ENCODE data around the gene CFC1B. TPM values are rescaled to one million over a fixed set of nuclear protein-coding genes. Genes with fewer than 3 reads are reported as not detected.
"Not testable (repeated sequence)": the region's sequence is repeated elsewhere in the genome, so short reads cannot be mapped to it uniquely, and the experiment has no call there.

CFC1B gene
- not detected in 2 replicates for total RNA-seq

DNA sequence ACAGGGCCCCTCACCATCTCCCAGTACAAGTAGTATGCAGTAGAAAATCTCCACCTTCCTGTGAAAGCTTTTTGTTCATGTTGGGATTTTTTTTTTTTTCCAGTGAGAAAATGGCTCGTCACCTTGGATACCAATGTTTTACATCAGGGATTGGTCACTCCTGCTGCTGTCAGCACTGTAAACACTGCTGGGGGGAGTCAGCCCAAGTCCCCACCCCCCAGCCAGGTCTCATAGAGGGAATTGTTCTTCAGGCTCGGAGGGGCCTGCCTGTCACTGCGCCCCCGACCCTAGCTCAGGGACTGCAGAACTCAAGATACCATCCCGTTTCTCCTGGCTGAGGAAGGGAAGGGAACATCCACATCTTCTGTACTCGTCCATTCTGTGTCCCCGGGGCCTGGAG lies at the start of gene CFC1B:
CFC1B (plus strand) TSS at position 231 of the 400 bp plus-strand sequence. CDS start 263 bp downstream, outside the sequence.
- H3K4me3 ChIP-seq (ENCODE audit: insufficient read depth, low read length); H3K4me1 ChIP-seq (ENCODE audit: insufficient read depth, low read length); H3K27ac ChIP-seq (ENCODE audit: low read depth, low read length); H3K79me2 ChIP-seq (ENCODE audit: insufficient read depth, low read length); H3K36me3 ChIP-seq (ENCODE audit: insufficient read depth, low read length); H3K9me3 ChIP-seq (ENCODE audit: low read depth, low read length); H4K20me1 ChIP-seq (ENCODE audit: insufficient read depth, low read length); DNase-seq (ENCODE audit: insufficient read length, low spot score, missing footprints); H3K27me3 ChIP-seq (ENCODE audit: insufficient read depth, low read length); H3K4me2 ChIP-seq (ENCODE audit: insufficient read depth, low read length); H2AFZ ChIP-seq (ENCODE audit: low read length): not testable (repeated sequence)

DNA sequence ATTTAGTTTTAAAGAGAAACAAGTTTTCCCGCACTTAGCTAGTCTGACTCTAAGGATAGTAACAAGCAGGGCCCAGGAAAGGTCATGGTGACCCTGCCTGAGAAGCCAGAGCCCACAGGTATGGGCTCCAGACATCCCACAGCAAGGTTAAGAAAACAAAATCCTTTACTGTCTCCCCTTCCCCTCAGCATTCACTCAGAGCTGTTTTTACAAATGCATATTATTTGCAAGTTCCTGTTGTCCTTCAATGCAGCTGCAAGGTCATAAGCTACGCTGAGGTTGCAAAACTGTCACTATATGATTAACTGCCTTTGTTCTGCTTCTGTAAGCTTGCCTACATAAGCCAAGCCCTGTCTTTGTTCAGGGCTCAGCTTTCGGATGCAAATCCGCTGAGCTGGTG lies 29.9 kb upstream of the CFC1B start:
- H2AFZ ChIP-seq (ENCODE audit: low read length); H3K4me2 ChIP-seq (ENCODE audit: insufficient read depth, low read length); H3K27ac ChIP-seq (ENCODE audit: low read depth, low read length); H4K20me1 ChIP-seq (ENCODE audit: insufficient read depth, low read length); H3K4me3 ChIP-seq (ENCODE audit: insufficient read depth, low read length); H3K79me2 ChIP-seq (ENCODE audit: insufficient read depth, low read length); DNase-seq (ENCODE audit: insufficient read length, low spot score, missing footprints); H3K4me1 ChIP-seq (ENCODE audit: insufficient read depth, low read length); H3K9me3 ChIP-seq (ENCODE audit: low read depth, low read length); H3K27me3 ChIP-seq (ENCODE audit: insufficient read depth, low read length); H3K36me3 ChIP-seq (ENCODE audit: insufficient read depth, low read length): not testable (repeated sequence)

DNA sequence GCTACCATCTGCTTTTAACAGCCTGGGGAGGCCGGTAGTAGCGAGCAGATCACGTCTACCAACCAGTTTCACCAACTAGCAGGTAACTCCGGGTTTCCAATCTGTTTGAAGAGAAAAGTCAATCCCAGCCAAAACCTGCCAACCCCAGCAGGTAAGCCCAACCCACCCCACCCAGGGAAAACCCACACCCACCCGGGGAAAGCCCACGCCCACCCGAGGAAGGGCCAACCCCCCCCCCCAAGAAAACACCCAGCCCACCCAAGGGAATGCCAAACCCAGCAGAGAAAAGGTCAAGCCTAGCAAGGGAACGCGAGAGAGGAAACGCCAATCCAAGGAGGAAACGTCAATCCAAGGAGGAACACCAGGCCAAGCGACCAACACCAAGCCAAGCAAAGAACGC lies 11.8 kb upstream of the CFC1B start, which contains the start of gene POTEI:
POTEI (minus strand) TSS at position 101 of the 400 bp plus-strand sequence; CDS start at position 8, 93 bp downstream.
- not testable (repeated sequence) for H3K27me3 ChIP-seq (ENCODE audit: insufficient read depth, low read length); DNase-seq (ENCODE audit: insufficient read length, low spot score, missing footprints); H3K4me3 ChIP-seq (ENCODE audit: insufficient read depth, low read length); H3K27ac ChIP-seq (ENCODE audit: low read depth, low read length); H3K9me3 ChIP-seq (ENCODE audit: low read depth, low read length); H3K79me2 ChIP-seq (ENCODE audit: insufficient read depth, low read length); H3K4me1 ChIP-seq (ENCODE audit: insufficient read depth, low read length); H4K20me1 ChIP-seq (ENCODE audit: insufficient read depth, low read length); H3K4me2 ChIP-seq (ENCODE audit: insufficient read depth, low read length); H2AFZ ChIP-seq (ENCODE audit: low read length); H3K36me3 ChIP-seq (ENCODE audit: insufficient read depth, low read length)

DNA sequence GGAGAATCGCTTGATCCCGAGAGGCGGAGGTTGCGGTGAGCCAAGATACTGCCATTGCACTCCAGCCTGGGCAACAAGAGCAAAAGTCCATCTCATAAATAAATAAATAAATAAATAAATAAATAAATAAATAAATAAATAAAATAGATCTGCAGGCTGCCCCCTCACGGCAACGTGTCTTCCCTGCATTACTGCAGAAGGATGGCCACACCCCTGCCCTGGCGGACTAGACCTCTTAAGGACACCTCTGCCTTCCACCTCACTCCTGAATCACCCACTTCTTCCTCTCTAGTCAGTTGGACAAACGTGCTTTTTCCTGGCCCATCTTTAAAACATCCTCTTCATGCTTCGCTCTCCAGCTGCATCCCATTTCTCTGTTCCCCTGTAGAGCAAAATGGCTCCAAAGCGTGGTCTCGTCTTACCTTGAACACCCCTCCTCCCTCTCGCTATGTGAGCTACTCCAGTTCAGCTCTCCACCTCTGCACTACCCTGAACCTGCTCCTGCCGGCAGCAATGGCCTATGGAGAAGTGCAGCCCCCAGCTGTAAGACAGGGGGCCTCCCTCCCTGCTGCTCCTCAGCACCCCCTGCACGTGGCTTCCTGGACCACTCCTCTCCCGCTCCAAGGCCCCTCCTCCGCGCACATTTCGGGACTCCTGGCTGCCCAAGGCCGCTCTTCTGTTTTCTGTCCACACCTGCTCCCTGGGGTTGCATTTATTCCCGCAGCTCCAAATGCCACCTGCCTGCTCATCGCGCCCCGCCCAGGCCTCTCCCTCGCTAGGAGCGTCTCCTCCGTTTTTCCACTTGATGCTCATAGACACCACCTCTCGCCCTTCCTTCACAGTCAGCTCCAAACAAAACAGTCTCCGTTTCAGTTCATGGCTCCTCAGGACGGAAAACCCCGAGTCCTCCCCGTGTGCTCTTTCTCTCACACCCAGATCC lies 9.9 kb upstream of the CFC1B start:
- H3K4me3 ChIP-seq (ENCODE audit: insufficient read depth, low read length); DNase-seq (ENCODE audit: insufficient read length, low spot score, missing footprints); H4K20me1 ChIP-seq (ENCODE audit: insufficient read depth, low read length); H3K27me3 ChIP-seq (ENCODE audit: insufficient read depth, low read length); H3K27ac ChIP-seq (ENCODE audit: low read depth, low read length); H3K9me3 ChIP-seq (ENCODE audit: low read depth, low read length); H3K4me1 ChIP-seq (ENCODE audit: insufficient read depth, low read length); H3K4me2 ChIP-seq (ENCODE audit: insufficient read depth, low read length); H2AFZ ChIP-seq (ENCODE audit: low read length); H3K36me3 ChIP-seq (ENCODE audit: insufficient read depth, low read length); H3K79me2 ChIP-seq (ENCODE audit: insufficient read depth, low read length): not testable (repeated sequence)

DNA sequence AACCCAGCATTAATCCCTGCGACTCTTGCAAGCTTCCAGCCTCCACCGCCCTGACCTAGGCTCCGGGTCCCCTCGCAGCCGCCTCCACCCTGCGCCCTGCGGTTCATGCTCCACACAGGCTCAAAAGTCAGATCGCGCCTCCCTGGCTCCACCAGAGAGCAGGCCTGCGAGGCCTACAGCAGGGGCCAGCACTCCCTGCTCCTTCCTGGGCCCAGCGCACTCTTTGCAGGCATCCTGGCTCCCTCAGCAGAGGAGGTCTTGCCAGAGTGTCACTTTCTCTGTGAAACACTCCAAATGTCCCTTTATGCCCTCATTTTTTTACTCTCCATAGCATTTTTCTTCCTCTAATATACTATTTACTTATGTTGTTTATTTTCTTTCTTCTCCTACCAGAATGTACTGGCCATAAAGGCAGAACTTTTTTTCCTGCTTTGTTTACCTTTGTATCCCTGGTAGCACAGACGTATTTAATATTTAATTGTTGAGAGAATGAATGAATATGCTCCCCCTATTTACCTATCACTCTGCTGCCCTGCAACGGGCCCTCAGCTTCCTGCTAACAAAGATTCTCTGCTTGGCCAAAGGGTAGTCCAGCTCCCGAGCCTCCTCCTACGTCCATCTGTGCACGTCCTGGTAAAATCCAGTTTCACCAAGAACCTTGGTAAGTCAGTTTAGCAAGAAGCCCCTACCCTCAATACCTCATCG lies 9.1 kb upstream of the CFC1B start:
- not testable (repeated sequence) for H4K20me1 ChIP-seq (ENCODE audit: insufficient read depth, low read length); H3K9me3 ChIP-seq (ENCODE audit: low read depth, low read length); H3K27ac ChIP-seq (ENCODE audit: low read depth, low read length); H3K4me1 ChIP-seq (ENCODE audit: insufficient read depth, low read length); H3K36me3 ChIP-seq (ENCODE audit: insufficient read depth, low read length); H3K27me3 ChIP-seq (ENCODE audit: insufficient read depth, low read length); H2AFZ ChIP-seq (ENCODE audit: low read length); H3K4me2 ChIP-seq (ENCODE audit: insufficient read depth, low read length); H3K4me3 ChIP-seq (ENCODE audit: insufficient read depth, low read length); H3K79me2 ChIP-seq (ENCODE audit: insufficient read depth, low read length); DNase-seq (ENCODE audit: insufficient read length, low spot score, missing footprints)

DNA sequence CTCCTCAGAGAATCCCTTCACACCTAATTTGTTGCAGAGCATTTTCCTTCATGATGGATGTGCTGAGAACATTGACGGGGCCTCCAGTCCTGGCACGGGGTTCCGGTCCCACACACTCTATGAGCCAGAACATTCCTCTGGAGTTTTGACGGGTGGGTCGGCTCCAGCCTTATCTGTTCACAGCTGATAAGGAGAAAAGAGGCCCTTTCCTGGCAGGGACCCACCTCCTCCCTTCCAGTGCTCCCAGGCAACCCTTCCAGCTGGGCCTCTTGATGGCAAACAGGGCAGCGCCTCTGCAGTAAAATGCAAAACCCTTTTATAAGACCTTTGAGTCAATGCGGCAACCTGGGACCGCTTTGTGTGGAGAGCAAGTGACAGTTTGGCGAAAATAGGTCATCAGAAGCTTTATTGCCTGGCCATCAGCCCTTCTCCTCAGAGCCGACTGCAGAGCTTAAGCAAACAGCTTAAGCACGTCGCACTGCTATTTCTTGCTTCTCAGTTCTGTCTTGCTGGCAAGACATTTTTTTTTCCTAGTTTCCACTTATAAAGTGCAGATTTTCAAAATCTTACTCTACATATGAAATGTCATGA lies 2.4 kb upstream of the CFC1B start:
- H3K4me1 ChIP-seq (ENCODE audit: insufficient read depth, low read length); H3K9me3 ChIP-seq (ENCODE audit: low read depth, low read length); H3K27ac ChIP-seq (ENCODE audit: low read depth, low read length); H3K79me2 ChIP-seq (ENCODE audit: insufficient read depth, low read length); H4K20me1 ChIP-seq (ENCODE audit: insufficient read depth, low read length); H2AFZ ChIP-seq (ENCODE audit: low read length); H3K36me3 ChIP-seq (ENCODE audit: insufficient read depth, low read length); H3K4me3 ChIP-seq (ENCODE audit: insufficient read depth, low read length); H3K4me2 ChIP-seq (ENCODE audit: insufficient read depth, low read length); DNase-seq (ENCODE audit: insufficient read length, low spot score, missing footprints); H3K27me3 ChIP-seq (ENCODE audit: insufficient read depth, low read length): not testable (repeated sequence)

DNA sequence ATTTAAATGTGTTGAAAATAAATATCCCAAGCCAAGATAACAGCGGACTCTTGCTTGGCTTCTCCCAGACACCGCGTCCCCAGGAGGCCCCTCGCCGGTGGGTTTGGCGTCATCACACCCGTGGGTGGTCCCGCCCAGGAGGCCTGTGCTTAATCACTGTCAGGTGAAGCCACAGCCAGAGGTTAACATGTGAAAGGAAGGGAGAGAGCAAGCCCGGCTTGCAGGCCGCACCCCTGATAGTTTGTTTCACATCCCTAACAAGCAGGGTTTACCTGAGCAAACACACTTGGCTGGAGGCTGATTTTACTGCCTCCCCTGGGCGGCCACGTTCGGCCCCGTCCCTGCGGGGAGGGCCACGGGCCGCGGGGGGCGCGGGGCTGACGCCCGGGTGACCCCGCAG lies 1.4 kb downstream of the CFC1B start:
- H3K4me1 ChIP-seq (ENCODE audit: insufficient read depth, low read length); H3K4me2 ChIP-seq (ENCODE audit: insufficient read depth, low read length); H3K36me3 ChIP-seq (ENCODE audit: insufficient read depth, low read length); H3K9me3 ChIP-seq (ENCODE audit: low read depth, low read length); H3K79me2 ChIP-seq (ENCODE audit: insufficient read depth, low read length); H3K27me3 ChIP-seq (ENCODE audit: insufficient read depth, low read length); DNase-seq (ENCODE audit: insufficient read length, low spot score, missing footprints); H2AFZ ChIP-seq (ENCODE audit: low read length); H4K20me1 ChIP-seq (ENCODE audit: insufficient read depth, low read length); H3K27ac ChIP-seq (ENCODE audit: low read depth, low read length); H3K4me3 ChIP-seq (ENCODE audit: insufficient read depth, low read length): not testable (repeated sequence)

DNA sequence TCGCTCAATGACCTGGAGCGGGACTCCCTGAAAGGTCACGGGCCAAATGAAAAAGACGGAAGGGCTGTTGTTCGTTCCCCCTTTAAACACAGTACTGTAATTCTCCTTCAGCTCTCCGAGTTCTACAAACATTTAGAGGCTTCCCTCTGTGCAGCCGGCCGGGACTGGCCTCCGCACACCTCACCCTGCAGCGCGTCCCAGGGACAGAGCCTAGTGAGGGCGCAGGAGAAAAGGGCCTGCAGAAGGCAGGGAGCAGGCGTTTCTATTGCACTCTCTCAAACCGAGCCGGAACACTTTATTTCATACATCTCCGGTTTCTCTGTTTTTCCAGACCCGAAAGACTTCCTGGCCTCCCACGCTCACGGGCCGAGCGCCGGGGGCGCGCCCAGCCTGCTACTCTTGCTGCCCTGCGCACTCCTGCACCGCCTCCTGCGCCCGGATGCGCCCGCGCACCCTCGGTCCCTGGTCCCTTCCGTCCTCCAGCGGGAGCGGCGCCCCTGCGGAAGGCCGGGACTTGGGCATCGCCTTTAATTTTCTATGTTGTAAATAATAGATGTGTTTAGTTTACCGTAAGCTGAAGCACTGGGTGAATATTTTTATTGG lies 6.4 kb downstream of the CFC1B start:
- H3K27ac ChIP-seq (ENCODE audit: low read depth, low read length); H3K9me3 ChIP-seq (ENCODE audit: low read depth, low read length); H3K4me3 ChIP-seq (ENCODE audit: insufficient read depth, low read length); H3K4me1 ChIP-seq (ENCODE audit: insufficient read depth, low read length); H3K4me2 ChIP-seq (ENCODE audit: insufficient read depth, low read length); DNase-seq (ENCODE audit: insufficient read length, low spot score, missing footprints); H3K36me3 ChIP-seq (ENCODE audit: insufficient read depth, low read length); H2AFZ ChIP-seq (ENCODE audit: low read length); H4K20me1 ChIP-seq (ENCODE audit: insufficient read depth, low read length); H3K27me3 ChIP-seq (ENCODE audit: insufficient read depth, low read length); H3K79me2 ChIP-seq (ENCODE audit: insufficient read depth, low read length): not testable (repeated sequence)

All from osteoblast (primary cell).